GM15510 (cell line): ENCODE results near the gene ST3GAL3.

Experiments used
- POLR2A ChIP-seq: IDR thresholded peaks from 3 replicates; pipeline ENCODE4 v1.6.1; 2011; ENCODE audit warnings: borderline replicate concordance; ENCODE audit not compliant: insufficient read length; ENCODE audit errors: extremely low read depth

The ST3GAL3 gene

GRCh38 chr1:43890815-43891214 is 183.5 kb downstream of the ST3GAL3 start:
- TF ChIP-seq POLR2A, result no peak

- no peak for TF ChIP-seq POLR2A
Observed at GRCh38 chr1:43893006-43893405, 185.7 kb downstream of the ST3GAL3 start.

- TF ChIP-seq POLR2A, result no peak
Observed at GRCh38 chr1:43898981-43899380, 191.6 kb downstream of the ST3GAL3 start.

- no peak for TF ChIP-seq POLR2A
Observed at GRCh38 chr1:43900386-43900785, 193.1 kb downstream of the ST3GAL3 start.

- no peak for TF ChIP-seq POLR2A
Observed at GRCh38 chr1:43901196-43901961, 194.0 kb downstream of the ST3GAL3 start.

- TF ChIP-seq POLR2A, result no peak
Observed at GRCh38 chr1:43902058-43902831, 194.9 kb downstream of the ST3GAL3 start.

GRCh38 chr1:43904660-43905551 is 197.6 kb downstream of the ST3GAL3 start:
- no peak for TF ChIP-seq POLR2A

- no peak for TF ChIP-seq POLR2A
Observed at GRCh38 chr1:43908226-43908625, 200.9 kb downstream of the ST3GAL3 start.

GRCh38 chr1:43908858-43909257 is 201.5 kb downstream of the ST3GAL3 start:
- no peak for TF ChIP-seq POLR2A

- TF ChIP-seq POLR2A, result no peak
Observed at GRCh38 chr1:43910343-43910742, 203.0 kb downstream of the ST3GAL3 start.

- no peak for TF ChIP-seq POLR2A
Observed at GRCh38 chr1:43912607-43913006, 205.3 kb downstream of the ST3GAL3 start.

GRCh38 chr1:43913051-43913501 is 205.7 kb downstream of the ST3GAL3 start:
- no peak for TF ChIP-seq POLR2A

GRCh38 chr1:43913666-43914360 is 206.5 kb downstream of the ST3GAL3 start:
- TF ChIP-seq POLR2A, result no peak
